Measurements from ENCODE around the gene PLD6.

Gene PLD6

DNA sequence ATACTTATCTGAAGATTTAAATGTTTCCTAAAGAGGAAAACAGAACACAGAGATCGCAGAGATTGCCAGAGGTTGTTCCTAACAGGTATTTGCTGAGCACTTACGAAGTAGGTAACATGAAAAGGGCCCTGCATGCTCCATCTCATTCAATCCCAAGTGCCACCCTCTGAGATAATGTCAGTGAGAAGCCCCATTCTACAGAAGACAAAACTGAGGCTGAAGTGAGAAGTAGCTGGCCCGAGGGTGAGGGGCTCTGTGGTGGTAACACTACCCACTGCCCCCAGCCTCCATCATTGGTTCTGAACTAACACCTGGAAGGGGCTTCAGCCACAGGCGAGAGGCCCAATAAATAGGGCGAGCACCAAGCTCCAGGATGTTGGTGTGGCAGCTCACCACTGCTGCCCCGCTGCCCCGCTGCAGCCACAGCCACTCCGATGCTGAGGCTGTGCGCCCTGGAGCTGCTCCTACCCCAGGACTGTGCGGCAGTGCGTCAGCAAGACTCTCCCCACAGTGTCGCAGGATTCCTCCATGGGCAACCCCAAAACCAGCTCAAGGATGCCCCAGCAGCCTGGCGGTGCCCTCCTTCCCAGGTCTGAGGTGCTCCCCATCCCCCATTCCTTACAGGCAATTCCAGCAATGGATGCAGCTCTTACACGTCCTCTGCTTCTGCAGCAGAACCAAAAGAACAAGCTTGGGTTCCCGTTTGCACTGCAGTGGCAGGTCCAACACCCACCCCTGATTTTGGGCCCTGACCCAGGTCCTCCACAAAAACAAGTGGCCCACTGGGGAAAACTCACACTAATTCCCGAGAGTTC, 20.5 kb upstream of the PLD6 start:
- no peak for DNase-seq

DNA sequence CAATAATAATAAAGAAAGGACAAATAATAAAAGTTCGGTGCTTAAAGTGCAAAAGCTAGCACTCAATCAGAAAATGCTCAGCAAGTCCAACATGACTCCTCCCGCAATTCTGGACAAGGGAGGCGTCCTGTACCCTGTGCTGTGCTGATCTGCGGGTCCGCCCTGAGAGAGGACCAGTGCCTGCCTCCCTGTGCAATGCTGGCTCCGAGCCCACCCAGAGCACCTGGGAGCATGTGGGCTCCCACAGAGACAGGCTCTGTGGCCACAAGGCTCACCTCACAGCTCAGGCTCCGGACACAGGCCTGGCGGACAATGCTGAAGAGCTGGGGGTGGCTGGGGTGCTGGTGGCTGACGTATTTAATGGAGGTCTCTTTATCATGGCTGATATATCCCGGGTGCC, 19.8 kb upstream of the PLD6 start:
- DNase-seq, result no peak

DNA sequence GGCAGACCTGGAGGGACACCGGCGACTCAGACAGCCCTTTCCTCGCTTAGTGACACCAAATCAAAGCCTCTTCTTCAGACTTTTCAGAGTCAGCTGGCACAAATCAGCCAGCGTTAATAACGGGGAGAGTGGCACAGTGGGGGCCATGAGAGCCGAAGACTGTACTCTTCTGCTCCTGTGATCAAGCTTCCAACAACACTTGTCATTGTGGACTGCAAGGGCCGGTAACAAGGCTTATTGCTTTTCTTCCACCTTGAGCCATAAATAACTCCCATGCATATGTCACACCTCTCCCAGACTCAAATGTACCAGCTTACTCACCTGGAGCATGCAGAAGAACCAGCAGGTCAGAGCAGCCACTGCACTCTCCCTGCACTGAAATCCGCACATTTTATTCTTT, 18.0 kb upstream of the PLD6 start:
- DNase-seq, result no peak

DNA sequence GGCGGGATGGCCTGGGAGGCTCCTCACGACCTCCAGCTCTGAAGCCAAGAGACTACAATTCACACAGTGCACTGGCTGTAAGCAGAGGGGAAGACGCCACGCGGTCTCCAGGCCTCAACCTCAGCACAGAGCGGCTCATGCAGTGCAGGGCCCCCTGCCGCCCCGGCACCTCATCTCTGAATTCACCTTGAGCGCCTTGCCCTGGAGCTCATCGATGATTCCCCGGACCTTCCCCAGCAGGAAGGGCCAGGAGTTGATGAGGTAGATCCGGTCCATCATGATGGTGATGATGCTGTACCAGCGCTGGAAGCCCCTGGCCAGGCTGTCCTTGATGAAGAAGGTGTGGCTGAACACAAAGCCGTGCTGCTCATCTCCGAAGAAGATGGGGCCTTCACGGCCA, 17.6 kb upstream of the PLD6 start:
- no peak for DNase-seq

DNA sequence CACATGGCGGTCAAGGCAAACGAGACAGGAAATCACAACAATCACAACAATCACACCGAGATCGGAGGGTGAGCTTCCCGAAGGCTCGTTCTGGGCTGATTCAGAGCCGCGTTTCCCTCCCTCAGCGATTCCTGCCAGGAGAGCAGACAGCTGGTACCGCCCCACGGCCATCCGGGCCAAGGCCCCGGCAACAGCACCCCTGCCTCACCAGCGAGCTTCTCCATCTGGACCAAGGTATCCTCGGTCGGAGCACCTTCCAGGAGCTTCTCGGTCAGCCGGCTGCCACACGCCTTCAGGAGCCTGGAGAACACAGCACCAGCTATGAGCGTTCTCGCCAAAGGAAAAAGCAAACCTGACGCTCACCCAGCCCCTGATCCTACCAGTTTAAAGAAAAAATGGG, 15.2 kb upstream of the PLD6 start:
- DNase-seq, result no peak

DNA sequence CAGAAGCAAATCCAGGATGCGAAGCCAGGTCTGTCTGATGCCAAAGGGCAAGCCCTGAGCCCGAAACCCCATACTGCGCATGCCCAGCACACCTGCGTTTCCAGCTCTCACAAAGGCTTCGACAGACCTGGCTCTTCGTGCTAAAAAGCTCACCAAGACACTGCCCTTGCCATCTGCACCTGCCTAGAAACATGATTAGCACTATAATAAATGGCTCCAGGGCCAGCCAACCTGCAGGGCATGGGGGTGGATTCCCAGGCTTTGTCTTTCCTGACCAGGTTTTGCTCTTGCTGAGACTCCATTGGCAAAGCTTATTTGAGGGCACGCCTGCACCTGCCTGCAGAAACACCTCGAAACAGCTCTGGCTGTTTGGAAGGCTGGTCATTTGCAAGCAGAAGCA, 14.4 kb upstream of the PLD6 start:
- DNase-seq, result no peak

DNA sequence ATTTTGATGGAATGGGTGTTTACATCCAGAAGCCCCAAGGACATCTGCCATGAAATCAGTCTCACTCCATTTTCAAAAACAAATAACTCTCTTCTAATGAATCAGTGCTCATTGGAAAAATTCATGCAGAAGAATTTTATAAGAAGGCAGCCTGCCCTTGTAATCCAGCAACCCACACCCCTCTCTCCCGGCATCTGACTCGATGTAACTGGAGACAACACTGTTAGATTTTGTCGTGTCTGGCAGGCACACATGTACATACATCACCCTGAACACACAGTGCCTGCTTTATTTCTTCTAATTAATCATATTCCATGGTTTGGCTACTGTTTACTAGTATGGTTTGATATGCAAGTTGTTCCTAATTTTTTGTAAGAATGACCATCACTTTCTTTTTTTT, 11.9 kb upstream of the PLD6 start:
- DNase-seq, result no peak

DNA sequence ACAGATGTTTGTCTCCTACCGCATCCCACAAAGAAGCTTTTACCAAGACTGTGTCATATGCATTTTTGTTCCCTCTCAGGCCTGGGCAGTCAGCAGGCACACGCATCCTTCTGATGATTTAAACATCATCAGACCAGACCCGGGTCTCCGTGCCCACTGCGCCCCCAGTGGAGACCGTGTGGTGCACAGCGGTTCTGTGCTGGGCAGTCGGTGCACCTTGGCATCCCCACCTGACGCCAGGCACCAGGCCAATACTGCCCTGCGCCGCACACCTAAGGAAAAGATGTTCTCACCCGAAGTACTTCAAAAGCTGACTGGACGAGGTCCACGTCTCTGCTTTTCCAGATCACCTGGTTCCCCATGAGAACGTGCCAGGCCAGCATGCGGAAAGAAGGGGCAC, 10.6 kb upstream of the PLD6 start:
- no peak for DNase-seq

DNA sequence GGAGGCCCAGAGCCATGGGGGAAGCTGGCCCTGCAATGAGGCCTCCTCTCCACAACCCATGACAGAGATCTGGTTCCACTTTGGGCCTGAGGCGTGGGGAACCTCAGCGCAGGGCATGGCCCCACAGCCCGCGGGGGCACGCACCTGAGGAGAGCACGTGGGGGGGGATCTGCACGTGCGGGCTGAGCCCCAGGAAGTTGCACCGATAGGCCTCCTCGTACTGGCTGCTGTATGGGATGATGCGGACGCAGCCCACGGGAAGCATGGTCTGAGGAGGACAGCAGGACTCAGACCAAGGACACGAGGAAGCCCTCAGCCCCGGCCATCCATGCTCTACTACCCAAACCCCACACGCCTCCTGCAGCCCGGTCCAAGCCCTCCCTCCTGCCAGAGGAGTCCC, 10.1 kb upstream of the PLD6 start:
- DNase-seq, result no peak

DNA sequence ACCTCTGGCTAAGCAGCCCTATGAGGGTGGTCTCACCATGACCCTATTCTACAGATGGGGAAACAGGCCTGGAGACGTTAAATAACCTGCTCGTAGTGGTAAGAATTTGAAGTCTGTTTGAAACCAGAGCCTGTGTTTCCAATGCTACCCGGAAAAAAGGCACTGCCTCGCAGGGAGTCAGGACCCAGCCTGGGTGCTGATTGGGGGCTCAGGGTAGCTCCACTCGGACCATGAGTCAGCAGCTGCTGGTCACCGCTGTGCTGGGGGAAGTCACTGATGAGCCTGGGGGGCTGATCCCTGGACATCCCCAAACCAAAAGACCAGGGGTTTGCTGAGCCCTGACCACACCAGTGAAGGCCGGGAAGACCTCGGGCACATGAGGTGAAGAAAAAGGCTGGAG, 9.4 kb upstream of the PLD6 start:
- no peak for DNase-seq

DNA sequence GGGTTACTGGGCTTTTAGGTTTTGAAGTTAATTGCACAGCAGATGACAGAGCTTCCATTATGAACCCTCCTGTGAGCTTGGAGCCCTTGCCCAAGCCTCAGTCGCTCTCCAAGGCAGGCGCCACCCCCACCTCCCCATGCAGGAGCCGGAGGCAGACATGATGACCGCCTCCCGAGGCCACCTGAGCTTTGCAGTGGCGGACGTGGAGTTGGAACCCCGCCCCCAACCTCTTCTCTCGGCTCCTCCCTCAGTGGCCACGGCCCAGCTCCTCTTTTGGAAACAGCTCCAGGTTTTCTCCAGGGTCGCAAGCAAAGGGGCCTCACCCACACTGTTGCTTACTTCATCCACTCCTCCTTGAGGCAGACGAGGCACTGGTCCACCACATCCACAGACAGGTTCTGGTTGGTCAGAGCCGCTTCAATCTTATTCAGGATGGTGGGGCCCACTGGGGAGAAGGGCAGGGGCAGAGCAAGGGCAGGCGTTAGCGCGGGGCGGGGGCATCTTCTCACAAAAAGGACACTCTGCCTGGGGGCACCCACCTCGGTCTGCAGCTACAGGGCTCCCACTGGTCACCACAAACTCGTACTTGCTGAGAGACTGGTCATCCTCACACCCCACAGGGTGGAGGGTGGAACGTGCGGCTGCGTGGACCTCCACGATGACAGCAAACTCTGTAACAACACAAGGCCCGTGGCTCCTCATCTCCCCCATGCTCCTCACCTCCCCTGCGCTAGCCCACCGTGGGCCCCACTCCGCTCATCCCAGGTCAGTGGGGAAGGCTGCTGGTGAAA, 8.7 kb upstream of the PLD6 start:
- no peak for DNase-seq

DNA sequence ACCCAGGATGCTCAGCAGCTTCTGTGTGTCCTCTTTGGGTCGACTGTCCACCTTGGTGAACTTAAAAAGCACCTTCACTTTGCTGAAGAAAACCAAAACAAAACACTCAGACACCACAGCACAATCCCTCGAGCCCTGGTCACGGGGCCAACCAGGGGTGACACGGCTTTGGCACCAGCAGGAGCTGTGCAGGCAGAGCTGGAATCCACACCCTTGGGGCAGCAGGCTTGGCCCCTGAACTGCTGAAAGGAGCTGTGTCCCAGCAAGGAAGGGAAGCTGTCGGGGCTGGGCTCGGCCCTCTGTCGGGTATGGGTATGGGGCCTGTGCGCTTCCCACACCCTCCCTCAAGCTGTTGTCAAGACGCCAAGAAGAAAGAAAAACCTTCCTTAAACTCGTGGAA, 7.6 kb upstream of the PLD6 start:
- no peak for DNase-seq

DNA sequence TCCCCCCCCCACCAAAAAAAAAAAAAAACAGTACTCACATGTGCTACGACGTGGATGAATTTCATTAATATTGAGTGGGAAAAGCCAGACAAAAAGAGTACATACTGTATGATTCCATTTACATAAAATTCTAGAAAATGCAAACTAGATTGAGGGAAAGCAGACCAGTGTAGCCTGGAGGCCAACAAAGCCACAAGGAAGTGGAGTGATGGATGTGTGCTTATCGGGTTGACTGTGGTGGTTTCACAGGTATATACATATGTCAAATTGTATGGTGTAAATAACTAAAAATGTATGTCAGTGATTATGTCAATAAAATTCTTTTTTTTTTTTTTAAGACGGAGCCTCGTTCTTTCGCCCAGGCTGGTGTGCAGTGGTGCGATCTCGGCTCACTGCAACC, 1.9 kb upstream of the PLD6 start:
- DNase-seq, result no peak

DNA sequence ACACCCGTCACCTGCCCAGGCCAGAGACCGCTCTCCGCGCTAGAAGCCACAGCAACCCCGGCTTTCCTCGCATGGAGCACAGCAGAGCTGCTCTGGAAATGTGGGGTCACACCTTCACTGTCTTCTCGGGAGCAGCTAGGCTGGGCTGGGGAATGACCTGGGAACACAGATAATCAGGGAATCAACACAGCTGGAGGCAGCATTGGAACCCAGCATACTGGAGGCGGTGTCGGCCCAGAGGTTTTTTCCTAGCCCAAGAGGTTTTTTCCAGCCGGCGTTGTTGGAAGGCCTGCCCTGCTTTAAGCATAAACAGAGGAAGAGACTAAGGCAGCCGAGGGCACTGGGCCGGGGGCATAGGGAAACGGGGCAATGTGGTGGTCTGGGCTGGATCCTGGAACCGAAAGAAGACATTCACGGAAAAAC, 791 bp upstream of the PLD6 start:
- no peak for DNase-seq

DNA sequence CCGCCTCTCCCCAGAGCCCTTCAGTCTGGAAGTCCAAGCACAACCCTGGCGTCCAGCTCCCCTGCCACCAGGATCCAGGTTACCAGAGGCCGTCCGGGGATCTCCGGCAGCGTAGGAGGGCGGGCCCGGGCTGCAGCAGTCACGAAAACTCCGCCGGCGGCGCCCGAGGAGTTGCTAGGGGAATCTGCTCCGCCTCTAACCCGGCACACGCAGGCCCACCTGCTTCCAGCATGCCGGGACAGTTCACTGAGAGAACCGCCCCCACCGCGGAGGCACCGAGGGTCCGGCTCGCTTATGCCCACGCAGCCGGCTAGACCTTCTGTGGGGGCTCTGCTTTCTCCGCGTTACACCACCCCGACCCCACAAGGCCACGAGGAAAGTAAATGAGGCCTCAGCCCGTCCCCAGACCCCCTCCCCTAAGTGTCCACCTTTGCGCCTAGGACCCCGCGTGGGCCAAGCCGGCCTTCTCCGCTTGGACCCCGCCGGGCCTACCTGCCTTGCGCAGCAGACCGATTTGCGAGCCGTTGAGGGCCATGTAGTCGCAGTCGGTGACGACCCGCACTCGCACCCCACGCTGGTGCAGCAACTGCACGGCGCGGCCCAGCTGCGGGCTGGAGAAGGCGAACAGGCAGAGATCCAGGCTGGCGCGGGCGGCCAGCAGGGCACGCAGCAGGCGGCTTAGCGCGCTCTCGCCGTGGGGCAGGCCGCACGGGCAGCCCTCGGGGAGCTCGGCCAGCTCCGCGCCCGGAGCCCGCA, 587 bp downstream of the PLD6 start:
- no peak for DNase-seq

DNA sequence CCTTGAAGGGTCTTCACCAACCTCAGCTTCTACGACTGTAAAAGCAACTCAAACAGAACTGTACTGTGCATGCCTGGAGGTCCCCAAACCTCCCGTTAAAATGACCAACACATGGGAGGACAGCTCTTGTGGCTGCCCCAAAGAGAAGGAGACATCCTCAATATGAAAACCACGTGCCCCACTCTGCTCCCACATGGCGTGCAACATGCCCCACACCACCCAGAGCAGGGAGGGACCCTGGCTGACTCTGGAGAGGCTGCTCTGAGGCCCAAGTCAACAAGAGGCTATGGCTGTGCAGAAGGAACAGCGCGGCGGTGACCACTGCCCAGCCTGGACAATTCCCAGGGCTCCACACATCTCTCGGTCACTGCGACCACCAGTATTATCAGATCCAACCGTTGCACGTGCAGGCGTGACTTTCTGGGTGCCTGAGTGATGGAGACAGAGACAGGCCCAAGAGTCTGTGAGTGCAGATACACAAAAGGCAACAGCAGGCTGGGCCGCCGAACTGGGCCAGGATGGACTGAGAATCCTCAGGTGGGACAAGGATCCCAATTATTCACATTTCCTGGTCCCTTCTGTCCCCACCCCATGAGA, 1.4 kb downstream of the PLD6 start:
- no peak for DNase-seq

DNA sequence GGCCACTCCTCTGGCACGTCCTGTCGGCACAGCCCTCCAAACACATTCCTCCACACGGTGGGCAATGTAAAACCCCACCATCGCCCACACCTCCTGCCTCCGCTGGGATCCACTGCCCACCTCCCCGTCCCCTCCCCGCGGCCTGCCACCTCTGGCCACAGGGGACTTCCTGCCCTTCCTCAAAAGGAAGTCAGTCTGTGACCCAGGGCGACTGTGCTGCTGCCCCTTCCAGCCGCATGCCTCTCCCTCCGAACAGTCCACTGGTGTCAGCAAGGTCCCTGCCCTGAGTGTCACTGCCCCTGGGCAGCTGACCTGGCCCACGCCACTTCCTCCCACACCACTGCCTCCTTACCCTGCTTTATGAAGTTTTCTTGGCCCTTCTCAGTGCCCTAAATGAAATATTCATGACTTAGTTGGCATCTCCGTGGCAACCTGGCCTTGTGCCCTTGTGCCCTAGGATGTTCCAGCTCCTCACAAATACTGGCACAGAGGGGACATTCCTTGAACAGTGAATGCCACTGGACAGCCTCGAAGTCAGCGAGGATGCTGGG, 2.0 kb downstream of the PLD6 start:
- no peak for DNase-seq

DNA sequence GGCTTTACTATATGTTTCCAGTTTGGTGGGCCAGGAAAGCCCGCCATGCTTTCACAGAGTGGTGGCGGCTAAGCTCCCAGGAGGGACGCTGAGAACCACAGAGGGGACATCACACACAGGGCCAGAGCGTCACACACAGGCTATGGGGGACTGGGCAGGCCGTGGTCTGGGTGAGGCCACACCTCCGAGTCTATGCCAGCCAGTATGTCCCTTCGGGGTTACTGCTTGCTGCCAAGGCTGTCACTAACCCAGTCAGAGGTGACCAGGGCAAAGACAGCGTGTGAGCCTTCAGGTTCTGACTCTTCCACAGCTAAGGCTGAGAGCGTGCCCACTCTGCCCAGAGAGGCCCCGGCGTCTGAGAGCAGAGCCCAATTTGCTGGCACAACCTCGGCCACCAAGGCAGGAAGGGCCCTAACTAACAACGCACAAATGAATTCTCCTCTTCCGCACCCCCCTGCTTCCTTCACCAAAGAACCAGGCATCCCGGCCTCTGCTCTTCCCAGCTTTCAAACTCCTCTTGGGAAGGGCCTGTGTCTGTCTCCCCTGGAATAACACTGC, 2.9 kb downstream of the PLD6 start:
- no peak for DNase-seq

DNA sequence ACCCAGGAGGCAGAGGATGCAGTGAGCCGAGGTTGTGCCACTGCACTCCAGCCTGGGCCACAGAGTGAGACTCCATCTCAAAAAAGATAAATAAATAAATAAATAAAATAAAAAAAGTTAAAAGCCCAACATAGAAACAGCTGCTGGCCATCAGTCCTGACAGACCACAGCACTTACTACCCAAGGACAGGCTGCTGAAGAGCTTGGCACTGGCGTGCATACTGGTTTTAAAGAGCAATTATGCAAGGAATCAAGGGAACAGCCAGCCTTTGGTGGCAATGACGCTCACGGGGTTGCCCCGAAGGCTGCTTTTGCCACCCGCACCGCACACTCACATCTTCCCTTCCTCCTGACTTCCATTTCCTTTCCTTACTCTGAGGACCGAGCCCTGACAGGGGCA, 4.2 kb downstream of the PLD6 start:
- no peak for DNase-seq

DNA sequence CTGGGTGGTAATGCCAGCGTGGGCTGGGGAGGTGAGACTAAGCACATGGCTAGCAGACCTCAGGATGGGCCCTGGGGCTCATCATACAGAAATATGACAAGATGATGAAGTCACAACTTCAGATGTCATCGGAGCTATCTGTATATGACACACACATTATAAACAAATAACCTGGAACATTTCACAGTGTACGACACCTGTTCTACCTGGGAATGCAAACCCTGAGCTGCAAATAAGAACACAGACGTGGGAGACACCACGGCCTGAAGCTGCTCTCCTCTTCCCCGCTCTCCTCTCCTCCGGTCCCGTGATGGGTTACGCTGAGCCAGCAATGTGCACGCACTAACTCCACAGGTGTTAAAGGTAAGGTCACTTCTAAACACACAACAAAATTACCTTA, 4.9 kb downstream of the PLD6 start:
- DNase-seq, result no peak

DNA sequence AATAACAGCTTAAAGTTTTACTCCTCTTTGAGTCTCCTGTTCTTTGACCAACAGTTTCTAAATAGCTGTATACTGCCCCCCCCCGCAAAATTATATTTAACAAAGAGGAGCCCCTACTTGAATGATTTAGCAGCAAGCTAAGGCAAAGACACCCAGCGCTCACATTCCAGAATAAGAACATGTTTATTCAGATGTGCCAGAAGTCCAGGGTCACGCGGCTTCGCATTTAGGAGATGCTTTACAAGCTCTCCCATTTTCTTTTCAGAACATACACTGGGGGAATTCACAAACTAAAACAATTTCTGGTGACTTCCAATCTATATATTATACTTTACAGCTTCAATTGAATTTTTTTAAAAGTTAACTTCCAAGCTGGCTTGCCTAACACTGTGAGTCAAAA, 5.3 kb downstream of the PLD6 start:
- DNase-seq, result no peak

DNA sequence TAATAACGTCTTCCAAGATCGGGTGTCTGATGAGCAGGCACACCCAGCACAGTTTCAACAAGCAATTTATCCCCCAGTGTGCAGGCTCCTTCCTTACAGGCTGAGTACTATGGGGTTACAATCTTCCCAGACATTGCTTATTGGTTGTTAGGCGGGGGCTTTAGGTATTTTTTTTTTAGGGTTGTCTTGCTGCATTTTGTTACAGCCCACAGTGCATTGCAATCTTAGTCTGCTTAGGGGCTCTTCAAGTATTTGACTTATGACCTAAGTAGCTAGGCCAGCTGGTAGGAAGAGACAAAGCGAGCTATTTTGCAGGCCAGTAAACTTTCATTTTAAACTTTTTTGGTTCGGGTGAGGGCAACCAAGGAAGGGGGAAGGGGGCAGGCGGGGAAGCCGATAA, 5.8 kb downstream of the PLD6 start:
- no peak for DNase-seq

DNA sequence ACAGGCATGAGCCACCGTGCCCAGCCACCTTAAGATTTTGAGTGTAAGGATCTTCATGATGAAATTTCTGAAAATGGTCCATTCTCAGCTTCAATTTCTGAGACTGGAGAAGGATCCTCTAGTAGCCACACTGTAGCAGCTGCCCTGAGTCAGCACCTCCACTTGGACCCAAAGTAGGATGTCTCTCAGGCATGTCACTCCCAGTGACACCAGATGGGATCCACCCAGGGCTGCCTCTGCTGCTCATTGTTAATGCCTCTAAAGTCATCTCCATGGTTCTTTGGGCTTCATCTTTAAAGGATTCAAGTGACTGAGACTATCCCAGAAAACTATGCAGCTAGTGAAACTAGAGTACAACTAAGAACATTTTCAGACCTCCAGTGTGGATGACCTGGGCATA, 7.9 kb downstream of the PLD6 start:
- DNase-seq, result no peak

Measured in NCI-H1436 treated with DMSO at 0.1 percent for 48 hours (cell line).